ENCODE measurements around the gene THTPA.
A peak's percentile ranks its signal among the peaks of the same experiment; 100 is the strongest.

THTPA gene

DNA sequence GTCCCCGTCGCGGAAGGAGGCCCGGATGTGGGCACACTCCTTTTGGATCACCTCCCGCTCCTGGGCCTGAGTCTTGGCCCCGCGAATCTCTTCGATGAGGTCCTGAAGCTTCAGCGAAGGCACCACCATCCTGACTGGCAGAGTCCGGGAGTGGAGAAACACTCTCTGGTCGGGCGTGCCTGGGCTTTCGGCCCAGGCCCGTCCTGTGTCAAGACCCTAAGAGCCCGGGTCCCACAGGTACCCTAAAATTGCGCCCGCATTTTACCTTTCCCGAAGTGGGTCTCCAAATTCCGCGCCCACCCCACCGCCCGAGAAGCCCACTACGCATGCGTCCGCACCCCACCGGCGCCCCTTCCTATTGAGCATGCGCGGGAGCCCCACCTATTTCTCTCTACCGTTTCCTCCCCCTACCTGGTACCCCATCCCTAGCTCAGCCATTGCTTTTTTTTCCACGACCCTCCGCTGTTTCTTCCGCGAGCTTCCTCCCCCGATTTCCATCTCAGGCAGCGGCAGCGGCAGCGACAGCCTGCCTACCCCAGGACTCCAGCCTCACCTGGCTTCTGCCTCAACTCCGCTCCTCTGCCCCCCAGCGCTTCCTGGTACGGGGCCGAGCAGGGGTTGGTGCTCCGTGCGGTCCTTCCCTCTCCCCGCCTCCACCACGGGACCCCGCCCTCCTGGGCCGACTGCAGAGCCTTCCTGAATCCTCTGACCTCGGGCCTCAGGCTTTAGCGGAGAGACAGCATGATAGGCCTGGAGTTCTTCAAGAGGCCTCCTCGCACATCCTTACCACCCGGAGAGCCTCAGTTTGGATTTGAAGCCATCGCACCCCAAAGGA is 11.3 kb downstream of the THTPA start, which contains the start of gene AP1G2:
AP1G2 (minus strand) TSS at position 606 of the 835 bp plus-strand sequence; CDS start at position 129, 477 bp downstream.
- peak; percentile 78 for DNase-seq (ENCODE audit: low read depth)

DNA sequence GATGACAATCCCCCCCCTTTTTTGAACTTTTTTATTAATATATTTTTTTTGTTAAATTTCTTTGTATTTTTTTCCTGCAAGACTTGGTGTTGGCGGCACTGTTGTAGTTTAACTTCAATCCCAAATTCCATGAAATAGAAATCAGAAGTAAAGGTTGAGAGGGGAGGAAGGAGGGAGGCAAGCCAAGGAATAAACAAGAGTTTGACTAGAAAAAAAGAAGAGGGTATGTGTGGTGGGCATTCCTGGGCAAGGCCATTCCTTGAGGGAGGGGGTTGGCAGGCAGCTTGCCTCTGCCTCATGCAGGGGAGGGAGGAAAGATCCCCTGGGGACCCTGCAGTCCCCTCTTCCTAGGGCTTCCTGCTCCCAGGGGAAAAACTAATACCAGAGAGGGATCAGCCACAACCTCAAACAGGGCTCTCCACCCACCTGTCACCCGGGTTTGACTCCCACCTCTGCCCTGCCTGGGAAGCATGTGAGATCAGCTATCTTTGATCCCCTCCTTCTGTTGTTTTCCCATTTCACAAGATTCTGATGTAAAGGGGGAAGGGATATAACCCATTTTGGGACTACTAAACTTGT is 12.0 kb downstream of the THTPA start:
- DNase-seq (ENCODE audit: low read depth) = no peak

DNA sequence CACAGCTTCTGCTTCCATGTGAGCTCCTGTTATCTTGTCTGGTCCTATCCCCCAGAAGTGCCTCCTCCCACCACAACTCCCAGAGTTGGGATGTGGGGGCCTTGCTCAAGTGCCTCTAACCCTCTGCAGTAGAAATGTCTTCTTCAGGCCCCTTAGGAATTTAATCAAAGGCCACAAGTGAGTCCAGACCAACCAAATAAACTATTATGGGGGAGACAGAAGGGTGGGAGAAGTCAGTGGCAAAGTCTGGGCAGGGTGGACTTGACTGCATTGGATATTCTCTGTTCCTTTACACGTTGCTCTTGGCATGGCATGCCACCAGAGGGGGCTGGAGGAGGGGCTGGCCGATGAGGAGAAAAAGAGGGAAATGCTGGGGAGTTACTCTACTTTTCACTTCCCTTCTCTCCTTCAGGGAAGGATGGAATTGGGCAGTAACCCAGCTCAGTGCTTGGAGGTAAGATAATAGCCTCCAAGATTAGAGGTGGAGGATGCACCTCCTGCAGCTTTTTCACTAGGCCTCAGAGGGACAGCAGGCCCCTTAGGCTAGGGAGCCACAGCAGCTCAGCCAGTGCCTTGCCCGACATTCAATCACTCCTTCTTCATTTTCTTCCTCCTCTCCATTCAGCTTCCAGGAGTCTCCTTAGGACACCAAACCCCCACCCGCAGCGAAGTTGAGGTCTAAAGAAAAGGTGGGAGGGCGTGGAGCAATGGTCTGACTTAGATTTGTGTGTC is 12.7 kb downstream of the THTPA start:
- no peak for DNase-seq (ENCODE audit: low read depth)

DNA sequence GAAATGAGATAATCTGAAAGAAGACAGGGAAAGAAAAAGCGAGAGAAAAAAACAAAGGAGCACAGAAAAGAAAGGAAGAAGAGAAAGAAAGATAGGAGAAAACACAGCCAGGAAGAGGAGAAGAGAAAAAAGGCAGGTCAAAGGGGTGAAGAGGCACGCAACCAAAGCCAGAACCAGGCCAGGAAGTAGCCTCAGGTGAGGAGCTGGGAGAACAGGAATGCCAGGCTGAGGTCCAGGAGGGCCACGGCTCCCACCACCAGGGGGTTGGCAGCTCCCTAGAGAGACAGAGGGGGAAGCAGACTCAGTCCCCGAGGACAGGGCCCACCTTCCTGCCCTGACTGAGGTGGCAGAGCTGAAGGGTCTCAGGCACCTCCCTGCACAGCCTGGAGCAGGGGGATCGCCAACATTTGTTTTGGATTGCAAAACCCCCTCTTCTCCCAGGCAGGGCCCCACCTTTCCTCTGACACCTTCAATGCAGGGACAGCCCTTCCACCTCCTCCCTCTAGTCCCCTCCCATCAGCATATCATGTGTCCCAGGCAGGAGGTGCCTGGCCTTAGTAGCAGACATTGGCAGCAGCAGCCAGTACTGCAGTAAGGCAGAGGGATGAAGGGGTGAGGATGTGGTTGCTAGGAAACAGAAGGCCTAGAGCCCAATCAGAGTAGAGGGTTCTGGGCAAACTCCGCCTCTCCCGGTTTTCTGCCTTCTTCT is 13.5 kb downstream of the THTPA start:
- DNase-seq (ENCODE audit: low read depth) = no peak

DNA sequence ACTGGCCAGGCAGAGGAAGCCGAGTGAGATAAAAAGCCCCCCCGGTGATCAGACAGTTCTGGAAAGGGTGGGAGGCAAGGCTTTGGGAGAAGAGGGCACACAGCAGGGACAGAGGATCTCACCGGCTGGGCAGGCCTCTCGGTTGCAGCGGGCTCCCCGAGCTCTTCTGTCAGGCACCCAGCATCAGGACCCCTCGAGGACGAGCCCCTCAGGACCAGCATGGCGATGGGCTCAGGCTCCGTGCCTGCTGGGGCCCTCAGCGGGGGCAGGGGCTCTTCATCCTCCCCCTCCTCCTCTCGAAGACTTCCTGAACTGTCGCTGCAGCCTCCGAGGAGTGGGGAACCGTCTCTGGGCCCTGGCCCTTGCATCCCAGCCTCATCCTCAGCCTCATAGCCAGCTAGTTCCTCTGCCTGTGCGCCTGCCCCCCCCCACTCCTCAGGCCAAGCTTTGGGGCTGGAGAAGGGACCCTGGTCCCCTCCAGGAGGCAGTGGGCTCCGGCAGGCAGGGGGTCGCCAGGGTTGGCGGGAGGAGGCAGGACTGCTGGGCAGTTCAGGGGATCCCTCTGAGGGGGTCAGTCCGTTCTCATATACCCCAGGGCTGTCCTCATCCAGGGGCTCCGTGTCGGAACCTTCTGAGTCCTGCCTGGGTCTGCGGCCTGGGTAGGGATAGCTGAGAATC is 14.9 kb downstream of the THTPA start:
- no peak for DNase-seq (ENCODE audit: low read depth)

DNA sequence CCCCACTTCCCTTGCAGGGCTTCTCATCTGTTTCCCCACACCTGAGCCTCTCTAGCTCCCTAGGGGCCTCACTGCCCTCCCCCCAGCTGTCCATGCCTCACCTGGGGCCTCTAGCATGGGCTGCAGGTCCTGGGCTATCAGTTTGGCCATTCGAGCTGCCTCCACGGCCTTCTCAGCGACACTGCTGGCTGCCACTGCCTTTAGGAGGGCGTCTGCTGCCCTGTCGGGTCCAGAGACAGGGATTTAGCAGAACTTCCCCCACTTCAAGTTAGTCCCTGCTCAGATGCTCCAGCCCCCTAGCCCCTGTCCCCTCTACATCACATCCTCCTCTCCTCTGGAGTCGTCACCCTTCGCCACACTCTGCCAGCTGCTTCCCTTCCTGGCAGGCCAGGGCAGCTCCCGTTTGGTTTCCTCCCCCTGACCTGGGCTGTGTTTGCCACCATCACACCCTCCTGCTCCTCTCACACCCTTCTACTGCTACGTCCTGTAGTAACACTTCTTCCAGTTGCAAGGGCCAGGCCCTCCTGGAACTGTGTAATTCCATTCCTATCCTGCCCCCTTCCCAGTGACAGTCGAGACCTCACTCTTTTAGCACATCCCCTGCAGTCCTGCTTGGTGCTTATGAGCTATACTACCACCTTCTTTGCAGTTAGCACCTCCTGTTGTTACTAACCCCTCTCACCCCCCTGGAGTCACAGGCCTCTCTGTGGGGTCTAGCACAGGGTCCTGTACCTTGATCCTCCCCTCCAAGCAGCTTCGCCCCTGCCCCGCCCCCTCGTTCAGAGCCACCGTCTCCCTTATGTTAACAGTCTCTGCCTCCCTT is 15.8 kb downstream of the THTPA start:
- DNase-seq (ENCODE audit: low read depth) = no peak

DNA sequence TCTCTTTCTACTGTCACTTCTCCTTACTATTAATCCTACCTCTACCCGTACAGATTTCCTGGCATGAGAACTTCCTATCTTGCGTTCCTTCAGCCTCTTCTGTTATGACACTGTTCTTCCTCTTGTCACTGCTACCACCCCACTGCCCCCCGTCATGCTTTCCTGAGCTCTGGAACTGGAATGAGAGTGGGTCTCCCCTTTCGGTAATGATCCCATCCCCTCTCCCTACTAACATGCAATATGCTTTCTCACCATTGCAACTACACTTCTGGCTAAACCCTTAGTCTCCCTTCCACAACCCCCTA is 16.4 kb downstream of the THTPA start:
- DNase-seq (ENCODE audit: low read depth) = no peak

DNA sequence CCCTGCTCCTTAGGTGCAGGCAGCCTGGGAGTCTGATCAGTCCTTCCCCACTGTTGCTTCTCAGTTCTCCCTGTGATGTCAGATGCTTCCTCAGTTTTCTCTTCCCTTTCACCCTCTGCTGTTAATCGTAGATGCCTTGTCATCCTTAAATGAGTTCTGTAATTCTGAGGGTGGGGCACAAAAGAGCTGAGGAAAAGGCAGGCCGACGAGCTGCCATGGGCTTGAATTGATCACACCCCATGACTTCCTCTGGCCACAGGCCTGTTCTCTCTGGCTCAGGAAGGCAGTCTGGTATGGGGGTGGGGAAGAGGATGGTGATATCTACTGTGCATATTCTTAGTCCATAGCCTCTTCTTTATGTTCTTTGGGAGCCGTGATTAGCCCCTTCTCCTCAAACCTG is 16.8 kb downstream of the THTPA start:
- DNase-seq (ENCODE audit: low read depth) = no peak

DNA sequence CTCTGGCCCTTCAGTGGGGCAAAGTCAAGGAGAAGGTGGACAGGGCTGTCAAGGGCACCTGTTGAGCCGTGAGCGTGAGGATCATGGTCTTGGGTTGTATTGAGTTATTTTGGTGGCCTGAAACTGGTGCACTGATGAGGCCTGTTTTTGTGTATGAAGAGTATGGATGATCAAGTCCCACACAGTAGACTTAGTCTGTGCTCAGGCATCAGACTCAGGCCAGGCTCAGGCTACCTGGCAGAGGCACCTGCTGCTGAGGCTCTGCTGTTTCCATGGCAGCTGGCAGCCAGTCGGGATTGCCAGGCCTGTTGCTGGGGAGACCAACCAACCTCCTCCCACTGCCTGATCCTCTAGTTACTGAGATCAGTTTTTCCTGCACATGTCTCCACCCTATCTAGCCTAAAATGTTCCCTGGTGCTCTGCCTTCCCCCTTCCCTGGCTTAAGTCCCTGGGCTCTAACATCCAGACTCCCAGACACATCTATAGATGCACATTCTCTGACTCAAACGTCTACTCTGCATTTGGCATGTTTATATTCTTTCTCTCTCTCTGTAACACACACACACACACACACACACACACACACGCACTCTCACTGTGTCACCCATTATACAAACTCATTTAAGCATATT is 17.4 kb downstream of the THTPA start:
- DNase-seq (ENCODE audit: low read depth) = no peak

DNA sequence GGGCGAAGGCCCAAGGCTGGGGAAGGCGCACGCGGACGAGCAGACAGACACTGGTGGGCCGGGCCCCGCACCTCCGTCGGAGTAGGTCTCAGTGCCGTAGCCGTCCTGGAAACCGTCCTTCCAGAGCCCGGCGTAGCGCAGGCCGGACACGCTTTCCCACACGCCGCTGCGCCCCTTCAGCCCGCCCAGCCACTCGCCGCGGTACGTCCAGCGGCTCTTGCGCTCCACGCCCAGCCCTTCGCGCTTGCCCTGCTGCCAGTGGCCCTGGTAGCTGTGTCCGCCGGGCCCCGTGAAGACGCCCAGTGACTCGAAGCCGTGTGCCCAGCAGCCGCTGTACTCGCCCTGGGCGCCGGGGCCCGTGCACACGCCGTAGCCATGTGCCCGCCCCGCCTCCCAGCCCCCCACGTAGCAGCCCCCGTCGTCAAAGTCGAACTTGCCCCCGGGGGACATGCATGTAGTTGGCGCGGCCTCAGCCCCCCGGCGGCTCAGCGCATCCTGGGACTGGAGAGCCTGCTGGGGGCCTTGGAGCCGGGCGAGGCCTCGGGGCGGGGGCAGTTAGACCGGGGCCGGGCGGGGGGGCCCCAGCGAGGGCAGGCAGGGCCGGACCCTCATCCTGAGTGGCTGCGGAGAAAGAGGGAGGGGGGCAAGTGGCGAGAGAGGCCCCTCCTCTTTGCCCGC is 21.1 kb downstream of the THTPA start:
- DNase-seq (ENCODE audit: low read depth) = no peak

DNA sequence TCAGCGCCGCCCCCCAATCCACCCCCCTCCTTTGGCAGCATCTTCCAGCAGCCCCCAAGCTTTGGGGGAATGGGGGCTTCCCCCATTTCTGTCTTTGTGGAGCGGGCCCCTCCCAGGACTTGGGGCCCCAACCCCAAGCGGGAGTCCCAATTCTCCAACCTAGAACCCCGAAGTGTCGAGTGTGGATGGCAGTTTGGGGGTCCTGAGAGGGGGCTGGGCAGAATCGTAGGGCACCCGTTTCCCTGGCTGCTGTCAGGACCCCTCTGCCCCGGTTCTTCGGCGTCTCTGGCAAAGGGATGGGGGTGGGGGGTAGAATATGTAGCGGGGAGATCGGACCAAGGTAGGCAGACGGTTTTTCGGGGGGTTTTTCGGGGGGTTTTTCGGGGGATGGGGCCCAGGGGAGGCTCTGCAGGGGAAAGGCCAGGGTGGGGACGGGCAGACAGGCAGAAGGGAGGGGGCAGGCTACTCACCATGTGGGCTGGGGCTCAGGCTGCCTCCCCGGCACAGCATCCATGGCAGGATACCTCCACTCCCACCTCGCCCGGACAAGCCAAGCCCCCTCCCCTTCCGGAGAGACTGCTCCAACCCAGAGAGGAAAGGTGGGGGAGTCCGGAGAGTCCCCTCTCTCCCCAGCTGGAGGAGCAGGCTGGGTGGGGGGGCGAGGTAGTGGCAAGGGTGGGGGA is 21.8 kb downstream of the THTPA start:
- DNase-seq (ENCODE audit: low read depth) = no peak

DNA sequence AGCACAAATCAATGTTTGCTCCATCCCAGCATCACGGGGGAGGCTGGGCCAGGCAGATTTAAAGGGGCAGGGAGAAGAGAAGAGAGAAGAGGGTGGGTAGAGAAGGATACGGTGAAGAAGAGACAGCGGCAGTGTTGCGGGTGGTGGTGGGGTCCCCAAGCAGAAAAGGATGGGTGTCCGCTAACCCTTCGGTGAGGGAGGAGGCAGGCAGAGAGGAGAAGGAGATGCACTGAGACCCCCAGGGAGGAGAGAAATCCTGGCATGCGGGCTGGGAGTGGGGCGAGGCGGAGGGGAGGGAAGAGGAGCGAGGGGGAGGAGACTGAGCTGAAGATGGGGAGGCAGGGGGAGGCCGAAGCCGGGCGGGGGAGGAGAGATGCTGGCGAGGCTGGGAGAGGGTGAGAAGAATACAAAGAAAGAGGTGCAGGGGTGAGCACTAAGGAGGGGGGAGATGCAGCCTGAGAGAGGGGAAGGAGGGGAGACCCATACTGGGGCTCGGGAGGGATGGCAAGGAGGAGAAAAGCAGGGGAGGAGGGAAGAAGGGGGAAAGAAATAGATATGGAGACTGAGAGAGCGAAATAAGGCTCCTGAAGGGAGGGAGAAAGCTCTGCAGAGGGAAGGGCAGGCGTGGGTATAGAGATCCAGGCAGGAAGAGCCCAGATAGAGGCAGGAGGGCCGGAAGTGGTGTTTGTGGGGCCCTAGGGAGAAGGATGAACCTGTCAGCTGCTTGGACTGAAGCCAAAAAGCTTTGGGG is 22.7 kb downstream of the THTPA start, which contains the start of gene JPH4:
JPH4 (minus strand) TSS at position 231 of the 751 bp plus-strand sequence. CDS start 1,337 bp downstream, outside the sequence.
- DNase-seq (ENCODE audit: low read depth) = no peak

DNA sequence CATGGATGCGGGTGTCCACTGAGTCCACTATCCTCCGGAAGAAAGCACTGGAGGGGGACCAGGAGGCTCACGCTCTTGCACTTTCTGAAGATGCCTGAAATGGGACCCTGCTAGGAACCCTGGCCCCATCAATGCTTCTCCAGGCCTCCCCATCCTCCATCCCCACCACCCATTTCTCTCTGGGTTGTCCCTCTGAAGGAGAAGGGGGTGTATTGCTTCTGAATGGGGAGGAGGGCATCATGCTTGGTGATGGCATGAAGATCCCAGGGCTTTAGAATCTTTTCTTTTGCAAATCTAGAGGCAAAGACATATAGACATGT is 23.2 kb downstream of the THTPA start:
- DNase-seq (ENCODE audit: low read depth) = no peak

DNA sequence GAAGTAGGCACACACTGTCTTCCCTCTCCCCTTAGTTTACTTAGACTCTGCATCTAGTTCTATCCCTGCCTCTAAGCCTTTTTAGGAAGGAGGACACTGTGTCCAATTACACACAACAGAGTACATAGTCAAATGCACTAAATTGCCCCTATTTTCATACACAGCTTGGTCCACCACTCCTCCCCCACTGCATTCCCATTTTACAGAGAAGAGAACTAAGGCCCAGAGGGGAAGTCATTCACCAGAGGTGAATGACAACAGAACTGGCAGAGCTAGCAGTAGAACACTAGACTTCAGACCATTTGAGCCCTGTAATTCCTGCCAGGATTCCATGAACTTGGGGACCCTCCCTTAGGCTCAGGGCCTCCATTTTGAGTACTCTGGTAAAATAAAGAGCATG is 23.7 kb downstream of the THTPA start:
- DNase-seq (ENCODE audit: low read depth) = no peak

DNA sequence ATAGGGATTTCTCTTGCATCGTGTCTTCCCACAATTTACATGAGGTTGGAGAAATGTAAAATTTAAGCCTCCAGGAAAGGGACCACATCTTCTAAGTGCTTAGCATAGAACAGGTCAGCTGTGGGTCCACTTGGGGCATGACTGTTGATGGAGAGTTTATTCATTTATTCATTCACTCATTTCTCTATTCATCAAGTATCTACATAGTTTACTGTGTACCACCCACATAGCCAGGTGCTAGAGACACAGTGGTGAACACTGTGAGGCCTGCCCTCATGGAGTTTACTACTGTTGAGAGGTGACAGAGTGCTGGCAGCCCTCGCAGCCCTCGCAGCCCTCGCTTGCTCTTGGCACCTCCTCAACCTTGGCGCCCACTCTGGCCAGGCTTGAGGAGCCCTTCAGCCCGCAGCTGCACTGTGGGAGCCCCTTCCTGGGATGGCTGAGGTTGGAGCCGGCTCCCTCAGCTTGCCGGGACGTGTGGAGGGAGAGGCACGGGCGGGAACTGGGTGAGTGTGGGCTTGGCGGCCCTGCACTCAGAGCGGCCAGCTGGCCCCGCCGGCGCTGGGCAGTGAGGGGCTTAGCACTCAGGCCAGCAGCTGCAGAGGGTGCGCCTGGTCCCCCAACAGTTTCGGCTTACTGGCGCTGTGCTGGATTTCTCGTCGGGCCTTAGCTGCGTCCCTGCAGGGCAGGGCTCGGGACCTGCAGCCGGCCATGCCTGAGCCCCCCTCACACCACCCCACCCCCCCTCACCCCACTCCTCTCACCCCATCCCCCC is 24.3 kb downstream of the THTPA start:
- DNase-seq (ENCODE audit: low read depth) = no peak

DNA sequence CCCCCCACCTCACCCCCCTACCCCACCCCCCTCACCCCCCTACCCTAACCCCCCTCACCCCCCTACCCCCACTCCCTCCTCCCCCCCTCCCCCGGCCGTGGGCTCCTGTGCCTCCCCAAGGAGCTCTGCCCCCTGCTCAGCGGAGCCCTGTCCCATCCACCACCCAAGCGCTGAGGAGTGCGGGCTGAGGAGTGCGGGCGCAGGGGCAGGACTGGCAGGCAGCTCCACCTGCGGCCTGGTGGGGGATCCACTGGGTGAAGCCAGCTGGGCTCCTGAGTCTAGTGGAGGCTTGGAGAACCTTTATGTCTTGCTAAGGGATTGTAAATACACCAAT is 24.8 kb downstream of the THTPA start:
- no peak for DNase-seq (ENCODE audit: low read depth)

DNA sequence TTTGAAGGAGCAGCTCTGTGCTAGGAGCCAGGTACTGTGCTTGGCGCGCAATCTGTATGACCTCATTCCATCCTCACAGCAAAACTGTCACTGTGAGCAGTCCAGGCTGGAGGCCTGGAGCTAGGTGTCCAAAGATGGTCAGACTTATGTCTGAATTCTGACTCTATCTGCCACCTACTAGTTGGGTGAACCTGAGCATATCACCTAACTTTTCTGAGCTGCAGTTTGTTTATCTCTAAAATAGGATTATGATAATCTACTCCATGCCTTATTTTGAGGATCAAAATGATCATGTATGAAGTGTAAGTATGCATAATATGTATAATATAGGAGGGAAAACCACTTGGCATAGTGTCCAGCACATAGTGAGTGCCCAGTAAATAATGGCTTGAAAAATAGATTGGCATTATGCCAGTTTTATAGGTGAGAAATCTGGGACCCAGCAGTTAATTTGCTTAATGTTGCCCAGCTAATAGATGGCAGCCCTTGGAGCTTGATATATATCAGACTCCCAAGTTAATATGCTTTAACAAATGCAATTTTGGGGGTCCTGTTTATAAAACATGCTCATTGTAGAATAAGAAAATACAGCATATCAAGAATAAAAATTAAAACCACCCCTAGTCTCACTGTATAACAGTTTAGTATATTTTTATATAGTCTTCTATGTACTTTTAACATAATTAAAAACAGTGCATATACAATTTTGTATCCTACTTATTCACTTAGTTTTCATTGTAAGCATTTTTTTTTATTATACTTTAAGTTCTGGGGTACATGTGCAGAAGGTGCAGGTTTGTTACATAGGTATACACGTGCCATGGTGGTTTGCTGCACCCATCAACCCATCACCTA is 27.1 kb downstream of the THTPA start:
- DNase-seq (ENCODE audit: low read depth) = no peak
